Measurements from ENCODE around the gene UTF1.

GRCh38 chr10:133235265-133235855 is 5.3 kb downstream of the UTF1 start:
- TF ChIP-seq CTCF (IDR thresholded peaks at IDR 0.05) (no peak), POLR2AphosphoS5 (IDR thresholded peaks at IDR 0.05) (no peak), POLR2A (IDR thresholded peaks at IDR 0.05) (no peak)
